HG03354 (cell line): ENCODE data around the gene ZFHX3.
A peak's percentile ranks its signal among the peaks of the same experiment; 100 is the strongest.

Experiments
- ATAC-seq: cut with Tn5 transposase; IDR thresholded peaks from one replicate; pipeline ENCODE4 v1.9.1; 2021; ENCODE audit warnings: mild to moderate bottlenecking; ENCODE audit not compliant: unreplicated experiment, poor library complexity, severe bottlenecking

Gene ZFHX3

DNA sequence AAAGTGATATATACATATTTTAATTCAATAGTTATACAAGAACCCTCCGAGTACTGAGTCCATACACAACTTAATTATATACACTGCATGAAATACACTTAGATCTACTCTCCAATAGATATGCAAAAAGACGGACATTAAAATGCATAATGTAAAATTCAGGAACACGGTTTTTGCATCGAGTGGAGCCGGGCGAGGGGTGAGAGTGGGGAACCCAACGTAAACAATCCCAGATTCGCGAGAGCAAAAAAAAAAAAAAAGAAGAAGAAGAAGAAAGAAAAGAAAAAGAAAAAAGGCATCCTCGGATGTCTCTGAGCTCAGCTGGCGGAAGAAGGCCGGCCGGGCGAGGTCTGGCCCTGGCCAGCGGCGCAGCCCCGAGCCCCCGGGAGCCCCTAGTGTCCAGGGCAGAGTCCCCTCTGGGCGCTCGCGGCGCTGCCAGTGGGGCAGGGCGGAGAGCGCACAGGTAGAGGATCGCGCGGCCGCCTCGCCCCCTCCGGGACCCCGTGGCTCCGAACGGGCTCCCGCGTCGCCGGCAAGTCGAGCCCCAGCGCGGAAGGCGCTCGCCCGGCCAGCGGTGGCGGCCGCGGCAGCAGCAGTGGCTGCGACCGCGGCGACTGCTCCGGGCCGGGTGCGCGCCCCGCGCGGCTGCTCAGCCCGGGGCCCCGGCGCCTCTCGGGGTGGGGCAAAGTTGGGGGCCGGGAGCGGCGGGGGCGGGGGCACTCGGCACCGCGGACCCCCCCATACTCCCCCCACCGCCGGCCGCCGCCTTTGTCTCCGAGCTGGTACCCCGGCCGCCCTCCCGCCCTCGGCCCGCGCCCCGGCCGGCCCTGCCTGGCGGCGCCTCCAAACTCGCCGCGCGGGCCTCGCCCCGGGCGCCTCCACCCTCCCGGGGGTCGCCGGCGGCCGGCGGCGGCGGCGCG is 9.6 kb upstream of the ZFHX3 start:
- peak; percentile 47 for ATAC-seq

DNA sequence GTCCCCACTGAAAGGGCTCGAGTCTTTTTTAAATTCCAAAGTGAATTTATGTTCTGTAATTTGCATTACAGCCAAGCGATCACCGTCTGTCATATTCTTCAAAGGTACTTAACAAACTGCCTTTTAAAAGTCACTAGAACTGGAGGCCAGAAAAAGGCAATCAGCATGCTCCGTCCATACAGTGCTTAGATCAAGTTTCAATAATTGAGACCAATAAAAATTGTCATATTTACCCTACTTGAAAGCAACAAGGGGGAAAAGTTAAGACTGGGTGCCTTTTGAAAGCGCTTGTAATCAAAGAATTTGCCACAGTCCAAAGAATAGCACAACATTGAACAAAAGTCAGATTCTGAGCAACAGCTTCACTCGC is 9.0 kb upstream of the ZFHX3 start:
- ATAC-seq = no peak

DNA sequence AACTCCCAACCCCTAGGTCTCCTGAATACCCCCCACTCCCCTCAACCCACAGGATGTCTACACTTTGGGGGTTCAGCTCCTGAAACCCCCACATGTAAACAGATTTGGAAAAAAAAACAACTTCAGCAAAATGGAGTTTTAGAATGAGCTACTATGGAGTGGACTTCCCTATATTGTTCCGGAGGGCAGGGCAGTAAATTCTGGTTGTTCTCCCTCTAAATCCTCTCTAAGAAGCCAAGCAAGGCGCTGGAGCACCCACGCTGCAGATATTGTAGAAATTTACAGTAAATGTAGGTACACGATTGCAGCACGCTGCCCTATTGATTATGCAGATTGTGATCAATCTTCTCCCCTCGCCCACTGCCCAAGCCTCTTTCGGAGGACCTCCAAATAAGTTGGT is 8.5 kb upstream of the ZFHX3 start:
- no peak for ATAC-seq

- no peak for ATAC-seq
These were observed 7.0 kb upstream of the ZFHX3 start for GRCh38 chr16:73054813-73055482.

- ATAC-seq = no peak
These were observed 6.5 kb upstream of the ZFHX3 start for GRCh38 chr16:73054498-73054812.

DNA sequence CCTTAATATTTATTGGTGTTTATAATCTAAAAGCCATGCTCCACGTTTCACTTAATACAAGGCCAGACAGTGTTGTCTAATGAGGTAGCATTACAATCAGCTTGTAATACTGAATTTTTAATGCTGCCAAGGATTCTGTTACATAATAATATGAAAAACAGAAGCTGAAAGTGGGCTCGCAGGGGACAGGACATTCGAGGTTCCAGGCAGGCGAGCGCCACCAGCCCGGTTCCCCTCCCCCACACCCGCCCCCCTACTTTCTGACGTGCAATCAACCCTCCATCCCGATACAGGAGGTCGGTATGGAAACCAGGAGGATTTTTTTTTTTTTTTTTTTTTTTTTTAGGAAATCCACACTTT is 6.2 kb upstream of the ZFHX3 start:
- ATAC-seq = no peak

DNA sequence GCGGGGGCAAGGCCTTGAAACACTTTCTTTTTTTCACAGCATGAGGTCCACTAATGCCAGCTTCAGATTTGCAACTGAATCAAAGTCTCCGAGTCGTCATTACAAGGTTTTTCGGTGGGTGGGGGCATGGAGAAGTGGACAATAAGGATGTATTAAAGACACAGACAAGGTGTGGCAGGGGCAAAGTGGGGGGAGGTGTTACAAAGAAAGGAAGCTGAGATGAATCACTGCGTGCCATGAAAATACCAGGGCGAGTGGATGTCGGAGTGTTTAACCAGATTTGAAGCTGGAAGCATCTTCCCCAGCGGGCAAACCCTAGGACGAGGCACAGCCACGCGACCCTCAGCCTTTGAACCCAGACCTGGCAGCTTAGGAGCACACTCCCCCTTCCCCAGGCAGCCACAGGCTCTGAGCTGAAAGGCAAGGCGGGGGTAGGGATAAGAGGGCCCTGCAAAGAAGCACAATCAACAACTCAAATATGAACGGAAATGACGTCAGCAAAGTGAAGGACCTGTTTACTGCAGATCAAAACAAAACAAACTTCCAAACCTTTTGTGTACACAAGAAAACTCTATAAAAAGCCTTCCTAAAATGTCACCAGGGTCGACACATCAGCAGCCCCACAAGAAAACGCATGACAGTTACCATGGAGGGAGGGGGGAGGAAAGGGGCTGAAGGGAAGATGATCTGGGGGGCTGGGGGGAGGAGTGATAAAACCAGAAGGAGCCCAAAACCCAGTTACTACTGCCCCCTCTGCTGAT is 5.6 kb upstream of the ZFHX3 start:
- no peak for ATAC-seq

DNA sequence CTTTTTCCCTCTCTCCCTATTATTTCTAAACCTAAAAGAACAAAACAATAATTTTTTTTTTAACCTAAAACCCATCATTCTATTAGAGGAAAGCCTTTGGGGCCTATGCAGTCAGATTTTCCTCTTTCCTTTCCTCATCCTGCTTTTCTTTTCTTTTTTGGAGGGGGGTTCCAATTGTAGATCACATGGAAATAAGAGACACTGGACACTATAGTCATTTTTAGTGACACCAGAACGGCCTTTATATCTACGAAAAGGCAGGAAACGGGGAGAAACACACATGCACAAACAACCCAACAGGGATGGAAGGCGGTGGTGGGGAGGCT is 5.1 kb upstream of the ZFHX3 start:
- no peak for ATAC-seq

DNA sequence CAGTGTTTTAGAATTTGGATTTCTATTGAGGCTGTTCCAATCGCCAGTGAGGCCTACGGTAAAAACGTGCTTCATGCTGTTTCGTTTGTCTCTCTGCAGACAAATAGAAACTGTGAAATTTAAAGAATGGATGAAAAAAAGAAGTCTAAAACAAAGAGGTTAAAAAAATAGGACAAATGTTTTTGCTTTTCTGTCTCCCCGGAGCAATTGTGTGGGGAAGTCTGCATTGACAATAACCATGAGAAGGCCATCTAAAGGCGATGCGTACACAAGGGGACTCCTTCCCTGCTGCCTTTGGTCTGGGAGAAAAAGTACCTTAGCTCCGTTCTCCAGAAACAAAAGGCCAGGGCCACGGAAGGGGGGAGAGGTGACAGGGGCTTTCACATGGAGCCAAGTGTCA is 4.6 kb upstream of the ZFHX3 start:
- ATAC-seq = no peak

- no peak for ATAC-seq
These were observed 4.0 kb upstream of the ZFHX3 start for GRCh38 chr16:73051961-73052360.

DNA sequence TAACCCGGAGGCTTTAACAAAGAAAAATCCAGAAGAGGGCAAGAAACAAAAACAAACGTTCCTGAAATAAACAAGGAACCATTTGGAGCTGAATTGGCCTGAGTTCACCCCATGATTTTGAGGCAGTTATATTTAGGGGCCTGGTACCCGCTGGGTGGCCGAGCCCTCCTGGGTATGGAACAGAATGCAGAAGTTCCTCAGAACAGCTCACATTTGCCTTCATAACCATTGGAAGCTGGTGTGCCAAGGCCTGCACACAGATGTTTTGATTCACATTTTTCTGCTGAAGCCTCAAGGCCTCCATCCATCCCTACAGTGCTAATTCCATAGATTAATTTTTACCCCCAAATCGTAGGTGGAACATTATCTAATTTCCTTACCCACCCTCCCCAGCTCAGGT is 3.3 kb upstream of the ZFHX3 start:
- ATAC-seq = no peak

DNA sequence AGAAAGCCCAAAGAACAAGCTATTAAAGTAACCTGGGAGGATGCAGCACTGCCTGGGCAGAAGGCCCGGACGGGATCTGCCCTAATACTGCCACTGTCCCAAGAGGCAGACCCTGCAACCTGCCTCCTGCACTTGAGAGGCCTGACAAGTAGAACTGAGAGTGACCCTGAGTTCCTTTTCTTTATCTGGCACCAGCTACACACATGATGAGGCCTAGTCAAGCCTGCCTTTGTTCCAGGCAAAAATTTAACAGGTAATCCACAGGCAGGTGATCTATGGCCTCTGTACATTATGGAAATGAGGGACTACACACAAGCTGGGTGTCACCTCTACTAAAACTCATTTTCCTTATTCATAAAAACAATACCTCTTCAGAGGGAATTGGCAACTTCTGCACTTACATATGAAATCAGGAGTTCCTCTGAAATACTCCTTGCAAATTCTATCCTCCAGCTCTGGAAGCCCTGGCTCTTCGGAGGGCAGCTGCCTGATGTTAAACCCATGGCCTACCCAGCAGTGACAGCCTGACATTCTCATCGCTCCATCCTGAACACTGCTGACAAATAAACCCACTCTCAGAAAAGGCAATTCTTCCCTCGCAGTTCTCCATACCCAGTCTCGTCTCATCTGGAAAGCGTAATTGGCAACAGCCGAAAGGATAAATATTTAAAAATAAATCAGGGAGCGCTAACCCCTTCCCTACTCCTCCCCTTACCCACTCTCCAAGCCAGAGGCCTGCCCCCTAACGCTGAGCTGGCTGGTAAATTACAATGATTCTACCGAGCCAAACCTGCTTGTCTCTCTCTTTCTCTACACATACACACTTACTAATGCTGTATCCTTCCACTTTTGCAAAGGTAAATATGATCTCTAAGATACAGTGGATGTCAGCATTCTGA is 2.5 kb upstream of the ZFHX3 start:
- no peak for ATAC-seq

DNA sequence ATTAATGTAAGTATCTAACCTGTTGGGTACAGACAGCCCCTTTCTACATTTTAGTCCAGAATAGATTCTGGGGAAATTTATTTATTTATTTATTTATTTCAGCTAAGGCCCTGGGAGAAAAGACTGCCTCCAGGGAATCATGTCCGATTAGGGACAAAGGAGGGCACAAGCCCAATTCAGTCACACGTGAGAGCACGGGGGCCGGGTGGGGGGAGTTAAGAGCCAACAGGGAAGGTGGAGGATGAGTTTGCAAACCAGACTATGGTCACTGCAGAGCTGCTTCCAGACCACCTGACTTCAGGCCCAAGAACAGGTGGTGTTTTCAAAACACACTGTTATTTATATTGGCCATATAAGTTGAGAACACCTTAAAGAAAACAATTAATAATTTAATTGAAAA is 1.6 kb upstream of the ZFHX3 start:
- no peak for ATAC-seq

- ATAC-seq = no peak
These were observed 1.2 kb upstream of the ZFHX3 start for GRCh38 chr16:73049091-73049490.

DNA sequence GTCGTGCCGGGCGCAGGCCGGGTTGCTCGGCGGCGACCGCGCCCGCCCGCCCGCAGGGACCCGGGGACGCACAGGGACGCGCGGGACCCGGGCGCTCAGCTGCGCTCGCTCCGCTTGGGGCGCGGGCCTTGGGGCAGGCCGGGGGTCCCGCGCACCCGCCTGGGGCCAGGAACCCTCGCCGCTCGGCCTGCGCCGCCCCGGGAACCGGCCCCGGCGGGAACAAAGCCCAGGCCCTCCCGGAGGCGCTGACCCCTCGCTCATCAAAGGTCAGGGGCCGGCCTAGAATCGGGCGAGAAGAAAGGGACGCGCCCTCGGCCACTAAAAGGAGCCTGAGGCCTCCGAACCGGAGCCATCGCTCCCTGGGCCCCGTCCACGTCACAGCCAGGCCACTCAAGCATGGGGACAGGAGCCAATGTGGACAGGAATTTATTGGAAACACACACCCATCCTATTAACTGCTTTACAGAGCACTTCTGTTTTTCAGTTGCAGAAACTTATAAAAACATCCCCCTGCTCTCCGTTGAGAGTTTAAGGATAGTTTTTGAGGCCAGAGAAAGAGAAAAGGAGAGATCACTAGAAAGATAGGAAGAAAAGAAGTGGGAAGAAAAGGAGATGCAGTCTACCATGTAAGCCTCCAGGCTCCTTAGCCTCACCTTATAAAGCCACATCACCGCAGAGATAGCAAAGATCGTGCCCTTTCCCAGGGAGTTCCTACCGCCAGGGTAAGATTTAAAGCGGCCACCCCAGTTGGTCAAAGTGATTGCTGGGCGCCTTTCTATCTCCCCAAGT is 558 bp upstream of the ZFHX3 start:
- ATAC-seq = peak; percentile 20

- no peak for ATAC-seq
These were observed 750 bp downstream of the ZFHX3 start for GRCh38 chr16:73047221-73047535.

DNA sequence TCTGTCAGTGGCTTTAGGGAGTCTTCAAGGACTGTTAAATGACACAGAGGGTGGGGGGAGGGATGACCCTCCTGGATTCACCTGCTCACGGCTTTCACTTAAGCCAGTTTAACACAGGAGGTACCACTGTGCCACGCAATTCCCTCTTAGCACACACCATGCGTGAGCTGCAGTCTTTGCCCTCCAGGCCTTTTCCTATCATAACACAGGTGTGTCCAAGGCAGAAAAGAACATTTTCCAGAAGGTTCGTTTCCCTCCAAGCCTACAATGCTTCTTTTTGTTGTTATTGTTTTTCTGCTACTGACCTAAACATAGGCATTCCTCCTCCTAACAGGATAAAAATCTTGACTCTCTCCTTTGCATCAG is 1.1 kb downstream of the ZFHX3 start:
- ATAC-seq = no peak

DNA sequence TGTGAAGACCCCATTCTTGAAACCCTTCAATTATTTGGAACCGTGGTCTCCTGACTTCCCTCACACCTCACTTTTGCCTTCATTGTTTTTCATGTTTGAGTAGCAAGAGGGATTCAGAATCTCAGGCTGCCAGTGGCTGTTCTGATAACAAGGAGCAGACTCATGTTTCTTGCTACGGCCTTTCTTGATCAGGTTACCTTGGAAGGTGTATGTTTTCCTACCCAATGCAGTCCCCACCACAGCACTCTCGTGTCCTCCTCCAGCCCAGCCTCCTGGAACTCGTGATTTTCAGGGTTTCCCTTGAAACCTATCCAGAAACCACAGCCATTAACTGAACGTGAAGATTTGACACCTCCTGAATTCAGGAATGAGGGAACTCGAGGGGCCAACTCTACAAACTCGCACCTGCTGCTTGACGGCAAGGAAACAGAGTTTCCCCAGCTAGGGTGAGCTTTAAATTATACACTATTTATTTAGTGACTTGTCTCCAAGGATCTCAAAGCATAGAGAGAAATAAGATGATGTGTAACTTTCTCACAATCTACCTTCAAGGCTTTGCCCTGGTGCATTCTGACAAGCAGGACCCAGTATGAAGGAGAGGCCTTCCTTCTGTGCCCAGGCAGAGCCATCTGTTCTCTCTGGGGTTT is 1.6 kb downstream of the ZFHX3 start:
- ATAC-seq = no peak

- ATAC-seq = no peak
These were observed 4.0 kb downstream of the ZFHX3 start for GRCh38 chr16:73043828-73044467.
